Heart right ventricle (tissue), 16 donors: ENCODE measurements around the gene IL23R. TPM values are rescaled to one million over a fixed set of nuclear protein-coding genes. Genes with fewer than 3 reads are reported as not detected.
"Not testable (repeated sequence)": the region's sequence is repeated elsewhere in the genome, so short reads cannot be mapped to it uniquely, and the experiment has no call there.

Source experiments
- ATAC-seq, 8 donors: fragments of 200-7000 bp; cut with Tn5 transposase; one replicate each; pipeline ENCODE4 v1.9.1; 2020; ENCODE audit warnings: mild to moderate bottlenecking in 8 of 8, moderate library complexity in 8 of 8, moderate number of reproducible peaks in 1 of 8
- DNase-seq, 2 donors: peaks; one replicate each; pipeline ENCODE4 v3.0.0-alpha.2; 2020
- H3K27ac ChIP-seq, 10 donors: fragments of 200-600 bp; sonication (generic) in 2 of 10; one replicate each; pipeline versions ENCODE4 v1.5.0 to v1.8.0; 2020 to 2022; ENCODE audit warnings: mild to moderate bottlenecking in 3 of 10
- H3K27me3 ChIP-seq, 7 donors: fragments of 200-600 bp; one replicate each; pipeline ENCODE4 v1.8.0; 2021 to 2022; ENCODE audit warnings: mild to moderate bottlenecking in 2 of 7
- H3K36me3 ChIP-seq, 9 donors: fragments of 200-600 bp; sonication (generic) in 1 of 9; one replicate each; pipeline versions ENCODE4 v1.5.0 to v1.8.0; 2020 to 2022; ENCODE audit warnings: mild to moderate bottlenecking in 2 of 9
- H3K4me1 ChIP-seq, 9 donors: fragments of 200-600 bp; sonication (generic) in 1 of 9; one replicate each; pipeline versions ENCODE4 v1.5.0 to v1.8.0; 2020 to 2022; ENCODE audit warnings: mild to moderate bottlenecking in 4 of 9
- H3K4me3 ChIP-seq, 10 donors: fragments of 200-600 bp; sonication (generic) in 2 of 10; one replicate each; pipeline versions ENCODE4 v1.5.0 to v1.8.0; 2020 to 2022; ENCODE audit warnings: mild to moderate bottlenecking in 7 of 10, moderate library complexity in 2 of 10
- H3K9me3 ChIP-seq, 11 donors: fragments of 200-600 bp in 10 of 11; sonication (generic) in 2 of 11; one replicate each; pipeline versions ENCODE4 v1.5.0 to v1.8.0; 2013 to 2022; ENCODE audit warnings: mild to moderate bottlenecking in 2 of 11, control low read depth in 1 of 11, moderate library complexity in 1 of 11
- CTCF ChIP-seq, 9 donors: fragments of 200-600 bp; sonication (generic) in 2 of 9; IDR thresholded peaks; one replicate each; pipeline versions ENCODE4 v1.5.0 to v1.8.0; 2021 to 2022; ENCODE audit warnings: antibody characterized with exemption in 9 of 9, mild to moderate bottlenecking in 5 of 9, moderate library complexity in 1 of 9
- WGBS, 2 donors: extraction: QIAGEN DNeasy Blood & Tissue Kit; methylation state at CpG; one replicate each; pipeline ENCODE4 v1.1.7; 2013; ENCODE audit warnings: inconsistent platforms in 1 of 2; 5-methylcytosine and 5-hydroxymethylcytosine counted together
- intact Hi-C, 10 donors: fragments of 100-400 bp; cut with DNase I; formaldehyde crosslinking; loops; one replicate each; pipeline versions ENCODE4 v1.11.1 to v1.14.2; 2022
- polyA plus RNA-seq, 2 donors: library from polyadenylated mRNA; stranded (reverse); fragments of 200-250 nt; gene quantifications; one replicate each; pipeline ENCODE4 v1.2.3, GENCODE V29; 2013
- total RNA-seq, 10 donors: library from RNA; stranded (reverse); fragmentation: NEBNext Ultra II Directional in 3 of 10; extraction: Animal tissue kit (Norgen Biotek cat#: 25700) in 3 of 10; gene quantifications; one replicate each; pipeline versions ENCODE4 v1.2.1 to v1.2.4, GENCODE V29; 2021 to 2023
- donor health status: Arrhythmogenic right ventricular cardiomyopathy.
- donor health status: ischemic (EF 13 %, LVEDD 7.1; RV severe dilation, severe dysfunction).
- donor health status: healthy with polysubstance abuse.
- donor health status: DM: no; HTN: yes; CAD: no.
- donor health status: DM: no; HTN: no; CAD: no.
- donor health status: ischemic (EF 25% LVEDD 6.9; RV normal size, moderate dysfunction).
- donor health status: ischemic (EF 25% LVEDD 5.7; RV mildly dilated, moderate dysfunction).
- donor health status: healthy.
- donor health status: DM: yes; HTN: yes; CAD: no.
- donor health status: Ischemic cardiomyopathy.
- donor health status: ischemic (EF 35%, LVEDD 5.7; RV mildly dilated, moderate dysfunction).
- donor health status: nonischemic (EF 11% LVEDD 7.7; RV severe dilation, severe dysfunction).
- donor health status: DM: yes; HTN: yes; CAD: no.
- donor health status: PGD.
- donor health status: ischemic (EF 29% LVEDD 5.4; RV normal size, mild dysfunction).
- donor health status: nonischemic (EF 23%, LVEDD 6.1; RV moderate dilation, normal function).

Gene IL23R
- total and polyA plus RNA-seq, 12 donors, result not detected

- Histone ChIP-seq H3K4me1 (peaks cover 0 to 12% (median 0%) of the 10 kb centered on the region in 9 donors), H3K27me3 (peaks cover 0 to 5% (median 0%) of the 10 kb centered on the region in 7 donors), H3K9me3 (no peaks in the 10 kb centered on the region), H3K27ac (no peak overlapping the region), H3K36me3 (no peaks in the 10 kb centered on the region), H3K4me3 (no peak overlapping the region)
- TF ChIP-seq CTCF (IDR thresholded peaks at IDR 0.05), result no peak
- WGBS, 2 donors, result 84 to 88% methylated on average over 3 of the region's 3 CpGs
- no peak for ATAC-seq
- DNase-seq, result no peak
- intact Hi-C loops, result loop anchor here in 1 of 10 donors (10.0 kb wide), 1 partner anchor 64 kb away; no protein-coding TSS in a partner anchor
These were observed 27.3 kb upstream of the IL23R start for GRCh38 chr1:67138813-67139499.

DNA sequence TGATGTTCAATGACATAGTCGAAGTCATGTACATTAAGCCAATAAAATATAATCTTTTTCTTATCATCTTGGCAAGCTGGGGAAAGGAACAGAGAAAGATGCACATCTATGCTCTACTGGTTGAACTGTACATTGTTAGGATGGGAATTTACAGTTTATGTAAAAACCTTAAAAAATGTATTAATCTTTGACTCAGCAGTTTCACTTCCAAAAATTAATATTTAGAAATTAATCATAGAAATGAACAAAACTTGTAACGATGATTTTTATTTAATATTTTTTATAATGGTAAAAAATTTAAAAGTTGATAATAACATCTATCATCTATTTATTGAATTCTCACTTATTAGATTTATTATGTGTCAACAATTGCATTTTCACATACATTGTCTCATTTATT, 25.8 kb upstream of the IL23R start:
- Histone ChIP-seq H3K36me3 (no peaks in the 10 kb centered on the region), H3K9me3 (no peaks in the 10 kb centered on the region), H3K27me3 (no peaks in the 10 kb centered on the region), H3K4me3 (no peak overlapping the region), H3K27ac (no peak overlapping the region), H3K4me1 (peaks cover 0 to 2% (median 0%) of the 10 kb centered on the region in 9 donors)
- TF ChIP-seq CTCF (IDR thresholded peaks at IDR 0.05), result no peak
- no peak for DNase-seq
- intact Hi-C loops, result loop anchor here in 3 of 10 donors (10.0 kb wide), 3 partner anchors 74 to 376 kb away; partner anchors contain the start of gene SLC35D1 (in 1 of the 3)
- no peak for ATAC-seq
- 86 to 89% methylated on average over 2 of the region's 2 CpGs for WGBS, 2 donors

- not testable (repeated sequence) for ATAC-seq, H3K4me3 ChIP-seq, H3K4me1 ChIP-seq, H3K27ac ChIP-seq, H3K36me3 ChIP-seq, H3K27me3 ChIP-seq, DNase-seq, H3K9me3 ChIP-seq
- intact Hi-C loops, result loop anchor here in 3 of 10 donors (10.0 kb wide), 3 partner anchors 73 to 377 kb away; partner anchors contain the start of gene SLC35D1 (in 1 of the 3)
- 49 to 59% methylated on average over 3 of the region's 3 CpGs for WGBS, 2 donors
These were observed 24.4 kb upstream of the IL23R start for GRCh38 chr1:67141832-67142231.

DNA sequence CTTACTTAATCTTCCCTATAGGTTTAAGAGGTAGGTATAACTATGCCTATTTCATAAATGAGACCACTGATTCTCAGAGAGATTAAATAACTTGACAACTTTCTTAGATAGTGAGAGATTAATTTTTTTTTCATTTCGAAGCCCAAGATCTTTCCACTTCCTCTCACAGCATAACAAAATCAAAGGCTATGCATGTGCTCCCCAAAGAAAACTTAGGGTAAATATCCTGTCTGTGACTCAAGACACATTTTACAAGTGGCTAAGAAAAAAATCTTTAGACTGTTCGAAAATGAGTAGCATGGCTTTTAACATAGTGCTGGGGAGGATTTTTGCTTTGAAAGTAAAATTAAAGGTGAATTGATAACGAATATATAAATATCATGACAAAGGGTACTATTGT, 23.3 kb upstream of the IL23R start:
- H3K4me1 ChIP-seq, result no peaks in the 10 kb centered on the region
- H3K27me3 ChIP-seq, result no peaks in the 10 kb centered on the region
- no peak for TF ChIP-seq CTCF (IDR thresholded peaks at IDR 0.05)
- intact Hi-C loops, result loop anchor here in 3 of 10 donors (10.0 kb wide), 3 partner anchors 72 to 378 kb away; partner anchors contain the start of gene SLC35D1 (in 1 of the 3)
- ATAC-seq (no peak), DNase-seq (no peak)
- H3K9me3 ChIP-seq, result no peaks in the 10 kb centered on the region
- H3K27ac ChIP-seq, result no peak overlapping the region
- H3K36me3 ChIP-seq, result no peaks in the 10 kb centered on the region
- no peak overlapping the region for H3K4me3 ChIP-seq
- WGBS, 2 donors, result 71% methylated on average over 3 of the region's 3 CpGs

GRCh38 chr1:67143966-67144365, 22.3 kb upstream of the IL23R start:
- Histone ChIP-seq H3K4me3 (no peak overlapping the region), H3K27me3 (no peaks in the 10 kb centered on the region), H3K4me1 (peaks cover 0 to 6% (median 4%) of the 10 kb centered on the region in 9 donors), H3K9me3 (no peaks in the 10 kb centered on the region), H3K36me3 (no peaks in the 10 kb centered on the region), H3K27ac (no peak overlapping the region)
- no peak for TF ChIP-seq CTCF (IDR thresholded peaks at IDR 0.05)
- ATAC-seq (no peak), DNase-seq (no peak)
- WGBS, 2 donors, result 88 to 90% methylated on average over 3 of the region's 3 CpGs
- intact Hi-C loops, result loop anchor here in 3 of 10 donors (10.0 kb wide), 3 partner anchors 71 to 379 kb away; partner anchors contain the start of gene SLC35D1 (in 1 of the 3)
